GM12892 (cell line): Measurements from ENCODE around the gene AK8.

Experiments used
- POLR2A ChIP-seq: IDR thresholded peaks from 2 replicates; pipeline ENCODE4 v1.6.1; 2011; ENCODE audit warnings: low read depth, low read length, control low read depth
- POLR2AphosphoS5 ChIP-seq: IDR thresholded peaks from 2 replicates; pipeline ENCODE4 v1.6.1; 2011; ENCODE audit warnings: low read depth, low read length, control low read depth
- TAF1 ChIP-seq: IDR thresholded peaks from 2 replicates; pipeline ENCODE4 v1.6.1; 2011; ENCODE audit warnings: low read depth, mild to moderate bottlenecking, control low read depth, low read length, borderline replicate concordance

DNA sequence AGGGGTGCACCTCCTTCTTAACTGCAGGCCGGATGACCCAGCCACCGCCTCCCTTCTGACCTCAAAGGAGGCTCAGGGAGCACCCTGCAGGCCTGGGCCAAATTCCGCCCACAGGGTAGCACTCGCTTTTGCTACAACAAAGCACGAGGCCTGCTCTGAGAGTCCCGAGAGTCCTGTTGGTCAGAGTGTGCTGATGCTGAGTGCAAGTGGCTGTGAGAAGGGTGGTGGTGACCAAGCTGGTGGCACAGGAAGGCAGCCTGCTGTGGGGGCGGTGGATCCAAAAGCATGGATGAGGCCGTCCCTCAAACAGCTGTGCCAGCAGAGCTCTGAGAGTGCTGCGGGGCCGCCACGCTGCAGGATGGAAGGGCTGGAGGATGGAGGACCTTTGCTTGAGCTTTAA lies 101.8 kb downstream of the AK8 start:
- no peak for TF ChIP-seq POLR2A
- TF ChIP-seq POLR2AphosphoS5, result no peak
- TF ChIP-seq TAF1, result no peak
